HCT116 (cell line): ENCODE measurements around the gene LASP1NB.

Source experiments
- ATAC-seq: fragments of 200-7000 bp; cut with Tn5 transposase; 2 replicates; pipeline ENCODE4 v1.9.1; 2020; ENCODE audit warnings: mild to moderate bottlenecking, moderate library complexity
- BruUV-seq: library from RNA; stranded (reverse); fragments of 400-500 nt; replicated peaks from 2 replicates; lab custom pipeline; 2021; lab: Mats Ljungman, UMichigan
- CTCF ChIA-PET: fragments of 300-600 bp; sonication (Branson Sonifier 250); formaldehyde crosslinking; loops from one replicate; lab custom pipeline; 2021; ENCODE audit warnings: antibody characterized with exemption; lab: Charles Lee
- POLR2A ChIA-PET: fragments of 300-600, 350-600 bp; sonication (Branson Sonifier 250); formaldehyde crosslinking; loops from one replicate; lab custom pipeline; 2021; ENCODE audit warnings: antibody characterized with exemption; lab: Charles Lee
- RAD21 ChIA-PET, 2 experiments: fragments of 300-600 bp; sonication (Branson Sonifier 250); formaldehyde crosslinking; loops; one replicate each; lab custom pipeline; 2023; ENCODE audit warnings: low total read pairs in 2 of 2; ENCODE audit not compliant: uncharacterized antibody in 2 of 2, unreplicated experiment in 2 of 2, low non-redundant PET in 1 of 2; lab: Charles Lee
- DNase-seq: peaks from one replicate; pipeline ENCODE4 v3.0.0-alpha.2; 2010; ENCODE audit warnings: low read depth, low spot score
- H2AFZ ChIP-seq: fragments of 200-600 bp; shearing (Covaris generic), sonication (generic); 2 replicates; pipeline ENCODE4 v1.6.1; 2017; ENCODE audit warnings: low read depth, mixed run types, mixed read lengths, antibody characterized with exemption, low read length; ENCODE audit not compliant: poor library complexity, severe bottlenecking
- H3K27ac ChIP-seq: 2 replicates; pipeline ENCODE4 v1.5.1; 2012; ENCODE audit warnings: low read depth, low read length
- H3K27me3 ChIP-seq: fragments of 200-600 bp; sonication (generic); 2 replicates; pipeline ENCODE4 v1.6.1; 2016; ENCODE audit warnings: mixed run types, low read length, mixed read lengths; ENCODE audit not compliant: insufficient read depth
- H3K36me3 ChIP-seq, 2 experiments: fragments of 200-500 bp in 1 of 2; fragments of 200-600 bp in 1 of 2; sonication (Bioruptor generic) in 1 of 2; sonication (generic) in 1 of 2; 2 replicates each; pipeline versions ENCODE4 v1.5.1 to v1.6.1; 2014 to 2016; ENCODE audit warnings: low read length in 2 of 2, inconsistent platforms in 1 of 2, mixed read lengths in 1 of 2, mixed run types in 1 of 2; ENCODE audit not compliant: insufficient read depth in 2 of 2, control insufficient read depth in 1 of 2
- H3K4me1 ChIP-seq, 2 experiments: fragments of 200-600 bp in 1 of 2; sonication (generic) in 1 of 2; 2 replicates each; pipeline versions ENCODE4 v1.5.1 to v1.6.1; 2012 to 2017; ENCODE audit warnings: low read length in 2 of 2, inconsistent platforms in 1 of 2, mild to moderate bottlenecking in 1 of 2, mixed read lengths in 1 of 2, mixed run types in 1 of 2, moderate library complexity in 1 of 2; ENCODE audit not compliant: insufficient read depth in 2 of 2, control insufficient read depth in 1 of 2
- H3K4me2 ChIP-seq: fragments of 200-600 bp; sonication (generic); 2 replicates; pipeline ENCODE4 v1.6.1; 2017; ENCODE audit warnings: mixed run types, low read length, mixed read lengths
- H3K4me3 ChIP-seq, 2 experiments: fragments of 200-600 bp in 1 of 2; sonication (generic) in 1 of 2; replicated peaks in 1 of 2; 2 replicates each; pipeline ENCODE4 v1.5.1; 2011 to 2016; ENCODE audit warnings: low read length in 2 of 2, control low read depth in 1 of 2, low read depth in 1 of 2, mild to moderate bottlenecking in 1 of 2, mixed read lengths in 1 of 2, mixed run types in 1 of 2
- H3K79me2 ChIP-seq: fragments of 200-600 bp; sonication (generic); 2 replicates; pipeline ENCODE4 v1.6.1; 2017; ENCODE audit warnings: mild to moderate bottlenecking, mixed run types, low read length, moderate library complexity, mixed read lengths; ENCODE audit not compliant: insufficient read depth
- H3K9ac ChIP-seq: fragments of 200-600 bp; sonication (generic); 2 replicates; pipeline ENCODE4 v1.6.1; 2016; ENCODE audit warnings: low read length, mixed read lengths
- H3K9me2 ChIP-seq: fragments of 200-600 bp; sonication (generic), shearing (Covaris generic); 2 replicates; pipeline ENCODE4 v1.6.1; 2017; ENCODE audit warnings: mixed run types, mild to moderate bottlenecking, moderate library complexity; ENCODE audit not compliant: insufficient read depth
- H3K9me3 ChIP-seq, 2 experiments: fragments of 200-500 bp in 1 of 2; fragments of 200-600 bp in 1 of 2; sonication (Bioruptor generic) in 1 of 2; sonication (generic) in 1 of 2; 2 replicates each; pipeline ENCODE4 v1.6.1; 2014 to 2017; ENCODE audit warnings: low read length in 2 of 2, mixed read lengths in 2 of 2, inconsistent platforms in 1 of 2, low read depth in 1 of 2, mild to moderate bottlenecking in 1 of 2, mixed run types in 1 of 2, moderate library complexity in 1 of 2; ENCODE audit not compliant: control insufficient read depth in 1 of 2, insufficient read depth in 1 of 2
- H4K20me1 ChIP-seq: fragments of 200-600 bp; sonication (generic), shearing (Covaris generic); 2 replicates; pipeline ENCODE4 v1.6.1; 2017; ENCODE audit warnings: mixed run types, mild to moderate bottlenecking, moderate library complexity; ENCODE audit not compliant: insufficient read depth
- CBX3 ChIP-seq: IDR thresholded peaks from 2 replicates; pipeline ENCODE4 v1.6.1; 2012; ENCODE audit warnings: low read depth
- CEBPB ChIP-seq: IDR thresholded peaks from 2 replicates; pipeline ENCODE4 v1.6.1; 2012; ENCODE audit warnings: low read depth
- EGR1 ChIP-seq: IDR thresholded peaks from 2 replicates; pipeline ENCODE4 v1.6.1; 2012; ENCODE audit warnings: low read depth
- RAD21 ChIP-seq: IDR thresholded peaks from 2 replicates; pipeline ENCODE4 v1.6.1; 2012; ENCODE audit warnings: low read depth, mild to moderate bottlenecking
- REST ChIP-seq: IDR thresholded peaks from 2 replicates; pipeline ENCODE4 v1.6.1; 2012; ENCODE audit warnings: low read depth
- SIN3A ChIP-seq: IDR thresholded peaks from 2 replicates; pipeline ENCODE4 v1.6.1; 2012; ENCODE audit warnings: low read depth
- TCF7L2 ChIP-seq: IDR thresholded peaks from 2 replicates; pipeline ENCODE4 v1.7.0; 2011; ENCODE audit warnings: borderline replicate concordance, inconsistent platforms; ENCODE audit not compliant: insufficient read depth, insufficient read length; ENCODE audit errors: extremely low read depth
- ZBTB33 ChIP-seq: IDR thresholded peaks from 2 replicates; pipeline ENCODE4 v1.6.1; 2011; ENCODE audit warnings: mild to moderate bottlenecking, low read length, moderate library complexity; ENCODE audit not compliant: insufficient replicate concordance; ENCODE audit errors: extremely low read depth
- intact Hi-C: fragments of 100-400 bp; cut with micrococcal nuclease; formaldehyde crosslinking; loops from 2 replicates; pipeline ENCODE4 v1.10.0; 2022
- TF ChIP-seq, protein P1 (sequence below), 3 experiments: fragments of 200-600 bp in 1 of 3; sonication (generic) in 1 of 3; IDR thresholded peaks in 2 of 3; conservative IDR thresholded peaks in 1 of 3; 2 replicates each; pipeline ENCODE4 v1.5.1; 2012 to 2017; ENCODE audit warnings: low read depth in 2 of 3, low read length in 2 of 3, antibody characterized with exemption in 1 of 3, borderline replicate concordance in 1 of 3, control low read depth in 1 of 3, mild to moderate bottlenecking in 1 of 3, mixed read lengths in 1 of 3, mixed run types in 1 of 3, moderate library complexity in 1 of 3; ENCODE audit not compliant: insufficient read depth in 1 of 3

LASP1NB gene

GRCh38 chr17:38893113-38893512 is 32.3 kb upstream of the LASP1NB start:
- Histone ChIP-seq H3K9ac (no peak overlapping the region), H3K27me3 (no peaks in the 10 kb centered on the region), H3K4me3 (no peak overlapping the region), H3K79me2 (peaks cover 21% of the 10 kb centered on the region), H3K4me1 (no peaks in the 10 kb centered on the region), H4K20me1 (no peaks in the 10 kb centered on the region)
- BruUV-seq, result no TSS peak
- intact Hi-C loops, result no loop called here
- CTCF ChIA-PET, result no interaction called here
- RAD21 ChIA-PET, result no interaction called here
- no peak for TF ChIP-seq SIN3A
- no peak for TF ChIP-seq ZBTB33
- no peak for TF ChIP-seq TCF7L2
- TF ChIP-seq REST, result no peak
- TF ChIP-seq, protein P1, sequence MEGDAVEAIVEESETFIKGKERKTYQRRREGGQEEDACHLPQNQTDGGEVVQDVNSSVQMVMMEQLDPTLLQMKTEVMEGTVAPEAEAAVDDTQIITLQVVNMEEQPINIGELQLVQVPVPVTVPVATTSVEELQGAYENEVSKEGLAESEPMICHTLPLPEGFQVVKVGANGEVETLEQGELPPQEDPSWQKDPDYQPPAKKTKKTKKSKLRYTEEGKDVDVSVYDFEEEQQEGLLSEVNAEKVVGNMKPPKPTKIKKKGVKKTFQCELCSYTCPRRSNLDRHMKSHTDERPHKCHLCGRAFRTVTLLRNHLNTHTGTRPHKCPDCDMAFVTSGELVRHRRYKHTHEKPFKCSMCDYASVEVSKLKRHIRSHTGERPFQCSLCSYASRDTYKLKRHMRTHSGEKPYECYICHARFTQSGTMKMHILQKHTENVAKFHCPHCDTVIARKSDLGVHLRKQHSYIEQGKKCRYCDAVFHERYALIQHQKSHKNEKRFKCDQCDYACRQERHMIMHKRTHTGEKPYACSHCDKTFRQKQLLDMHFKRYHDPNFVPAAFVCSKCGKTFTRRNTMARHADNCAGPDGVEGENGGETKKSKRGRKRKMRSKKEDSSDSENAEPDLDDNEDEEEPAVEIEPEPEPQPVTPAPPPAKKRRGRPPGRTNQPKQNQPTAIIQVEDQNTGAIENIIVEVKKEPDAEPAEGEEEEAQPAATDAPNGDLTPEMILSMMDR (IDR thresholded peaks at IDR 0.05 in 2 of 3, conservative IDR thresholded peaks at IDR 0.05 in 1 of 3; ENCODE audit: borderline replicate concordance in 1 of 3, insufficient read depth in 1 of 3, low read depth in 2 of 3, low read length in 2 of 3), result no peak
- no peak for TF ChIP-seq CBX3
- TF ChIP-seq RAD21, result no peak
- no peak for TF ChIP-seq CEBPB
- no peak for TF ChIP-seq EGR1
- TF ChIP-seq, all 23 proteins: peak for 0
- Histone ChIP-seq H3K36me3 (peaks cover 19 to 41% of the 10 kb centered on the region in 2 experiments; a peak in 3 of 4 replicates), H3K27ac (no peak overlapping the region), H2AFZ (no peak overlapping the region), H3K9me2 (no peaks in the 10 kb centered on the region), H3K9me3 (no peaks in the 10 kb centered on the region), H3K4me2 (no peak overlapping the region)
- POLR2A ChIA-PET, result no interaction called here
- no peak for DNase-seq
- ATAC-seq, result no peak
